ENCODE measurements around the gene MEIS1.

The MEIS1 gene

DNA sequence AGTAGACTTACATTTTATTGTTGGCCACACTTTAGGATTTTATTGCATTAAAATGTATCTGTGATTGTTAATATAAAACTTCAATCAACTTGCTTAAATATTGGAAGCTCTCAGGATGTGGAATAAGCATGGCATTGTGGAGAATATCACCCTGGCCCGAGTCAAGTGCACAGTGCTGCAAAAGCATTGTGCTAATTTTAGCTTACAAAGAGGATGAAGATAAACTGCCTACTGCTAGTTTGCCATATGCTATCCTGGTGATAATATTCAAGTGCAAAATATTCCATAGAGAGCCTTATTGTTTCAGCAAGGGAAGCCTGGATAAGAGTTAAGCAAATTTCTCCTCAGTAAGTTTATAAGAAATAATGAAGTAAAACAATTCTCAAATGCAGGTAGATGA is 54.5 kb downstream of the MEIS1 start:
- Histone ChIP-seq H3K9me3 (ENCODE audit: control insufficient read depth, insufficient read depth, low read length) (no peaks in the 10 kb centered on the region), H3K27me3 (ENCODE audit: control insufficient read depth, insufficient read depth, low read length) (no peaks in the 10 kb centered on the region), H3K36me3 (ENCODE audit: control insufficient read depth, insufficient read depth, low read length) (no peaks in the 10 kb centered on the region), H3K4me1 (ENCODE audit: control insufficient read depth, insufficient read depth, low read length) (peaks cover 16% of the 10 kb centered on the region), H3K4me3 (ENCODE audit: low read depth, low read length) (no peak overlapping the region), H3K9ac (ENCODE audit: low read depth, low read length) (no peak overlapping the region)

GRCh38 chr2:66490588-66491001 is 55.7 kb downstream of the MEIS1 start:
- Histone ChIP-seq H3K4me3 (ENCODE audit: low read depth, low read length) (no peak overlapping the region), H3K4me1 (ENCODE audit: control insufficient read depth, insufficient read depth, low read length) (peaks cover 17% of the 10 kb centered on the region), H3K9ac (ENCODE audit: low read depth, low read length) (no peak overlapping the region), H3K36me3 (ENCODE audit: control insufficient read depth, insufficient read depth, low read length) (no peaks in the 10 kb centered on the region), H3K9me3 (ENCODE audit: control insufficient read depth, insufficient read depth, low read length) (no peaks in the 10 kb centered on the region), H3K27me3 (ENCODE audit: control insufficient read depth, insufficient read depth, low read length) (no peaks in the 10 kb centered on the region)

DNA sequence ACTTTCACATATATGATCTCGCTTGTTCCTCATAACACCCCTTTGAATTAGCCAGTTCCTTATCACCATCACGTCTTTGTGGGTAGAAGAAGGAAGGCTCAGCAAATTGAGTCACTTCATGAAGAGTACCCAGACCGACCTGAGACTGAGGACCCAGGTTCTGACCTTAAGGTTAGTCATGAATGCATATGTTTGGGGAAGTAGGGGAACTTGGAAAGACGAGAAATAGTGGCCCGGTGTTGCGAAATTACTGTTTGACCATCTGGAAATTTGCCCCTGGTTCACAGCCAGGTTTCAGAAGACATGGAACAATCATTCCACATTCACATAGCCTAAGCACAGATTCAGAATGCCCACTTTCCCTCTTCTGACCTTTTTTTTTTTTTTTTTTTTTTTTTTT is 59.8 kb downstream of the MEIS1 start:
- no peaks in the 10 kb centered on the region for H3K27me3 ChIP-seq (ENCODE audit: control insufficient read depth, insufficient read depth, low read length)
- peaks cover 28% of the 10 kb centered on the region for H3K4me1 ChIP-seq (ENCODE audit: control insufficient read depth, insufficient read depth, low read length)
- H3K9me3 ChIP-seq (ENCODE audit: control insufficient read depth, insufficient read depth, low read length): no peaks in the 10 kb centered on the region
- no peak overlapping the region for H3K9ac ChIP-seq (ENCODE audit: low read depth, low read length)
- no peak overlapping the region for H3K4me3 ChIP-seq (ENCODE audit: low read depth, low read length)
- H3K36me3 ChIP-seq (ENCODE audit: control insufficient read depth, insufficient read depth, low read length): no peaks in the 10 kb centered on the region

DNA sequence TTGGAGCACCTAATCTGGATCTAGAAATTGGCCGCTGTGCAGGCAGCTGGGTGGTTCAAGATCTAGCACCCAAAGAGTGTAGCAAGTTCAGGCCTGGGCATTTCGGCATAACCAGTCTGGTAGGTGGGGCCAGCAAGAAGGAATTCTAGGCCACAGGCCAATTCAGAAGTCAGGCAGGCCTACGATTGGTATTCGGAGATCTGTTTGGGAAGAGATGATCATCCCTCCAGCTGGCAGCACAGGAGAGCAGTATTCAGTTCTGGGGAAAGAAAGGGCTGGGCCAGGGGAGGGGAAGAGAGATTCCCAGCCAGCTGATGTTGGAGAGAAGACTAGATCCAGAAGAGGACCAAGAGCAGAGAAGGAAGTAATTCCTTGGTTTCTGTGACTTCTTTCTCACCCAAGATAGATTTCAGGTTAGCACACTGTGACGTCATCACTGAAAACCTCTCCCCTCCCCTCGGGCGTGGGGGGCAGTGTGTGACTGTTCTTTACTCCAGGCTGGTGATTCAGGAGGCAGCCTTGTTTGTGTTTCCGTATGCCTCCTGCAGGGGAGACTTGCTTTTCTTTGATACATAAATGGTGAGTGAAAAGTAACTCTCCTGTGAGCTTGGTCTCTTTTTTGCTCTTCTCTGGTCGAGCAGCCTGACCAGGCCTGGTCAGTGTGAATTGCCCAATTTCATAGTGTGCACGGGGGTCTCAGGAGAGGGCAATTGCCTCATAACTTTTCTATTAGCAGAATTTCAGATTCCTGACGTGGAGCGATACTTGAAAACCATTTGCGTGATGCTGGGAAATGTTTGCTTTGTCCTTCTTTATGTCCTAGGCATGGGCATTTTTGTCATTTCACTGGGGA is 61.1 kb downstream of the MEIS1 start:
- Histone ChIP-seq H3K9me3 (ENCODE audit: control insufficient read depth, insufficient read depth, low read length) (no peaks in the 10 kb centered on the region), H3K4me3 (ENCODE audit: low read depth, low read length) (no peak overlapping the region), H3K9ac (ENCODE audit: low read depth, low read length) (no peak overlapping the region), H3K36me3 (ENCODE audit: control insufficient read depth, insufficient read depth, low read length) (no peaks in the 10 kb centered on the region), H3K4me1 (ENCODE audit: control insufficient read depth, insufficient read depth, low read length) (peaks cover 20% of the 10 kb centered on the region), H3K27me3 (ENCODE audit: control insufficient read depth, insufficient read depth, low read length) (no peaks in the 10 kb centered on the region)

DNA sequence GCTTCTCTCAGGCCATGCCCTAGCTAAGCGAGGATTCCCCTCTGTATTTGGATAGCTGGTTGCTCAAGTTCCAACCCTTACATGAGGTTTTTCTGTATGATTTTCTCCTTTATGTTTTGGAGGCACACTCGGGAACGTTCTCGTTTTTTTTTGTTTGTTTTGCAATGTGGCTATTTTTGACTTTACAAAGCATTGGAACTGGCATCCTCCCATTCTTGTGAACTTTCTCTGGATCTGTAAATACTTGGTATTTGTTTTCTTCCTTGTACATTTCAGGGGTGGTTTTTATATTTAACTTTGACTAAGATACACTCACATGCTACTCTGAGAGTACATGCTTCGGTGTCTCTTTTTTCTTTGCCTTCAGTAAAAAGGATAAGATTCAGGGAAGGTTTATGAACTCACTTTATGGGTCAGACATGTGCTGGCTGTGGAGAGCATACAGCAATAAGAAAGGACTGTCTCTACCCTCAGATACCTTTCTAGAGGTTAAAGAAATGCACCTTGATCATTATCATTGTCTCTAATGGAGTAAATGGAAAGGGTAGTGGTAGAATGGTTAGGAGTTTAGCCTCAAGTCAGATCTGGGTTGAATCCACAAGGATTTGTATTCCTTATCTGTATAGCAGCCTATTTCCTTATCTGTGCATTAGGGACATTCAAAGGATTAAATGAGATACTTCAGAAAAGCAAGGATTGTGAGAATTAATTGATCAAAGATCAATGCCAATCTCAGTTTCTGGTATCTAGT is 61.9 kb downstream of the MEIS1 start:
- H3K9ac ChIP-seq (ENCODE audit: low read depth, low read length): no peak overlapping the region

DNA sequence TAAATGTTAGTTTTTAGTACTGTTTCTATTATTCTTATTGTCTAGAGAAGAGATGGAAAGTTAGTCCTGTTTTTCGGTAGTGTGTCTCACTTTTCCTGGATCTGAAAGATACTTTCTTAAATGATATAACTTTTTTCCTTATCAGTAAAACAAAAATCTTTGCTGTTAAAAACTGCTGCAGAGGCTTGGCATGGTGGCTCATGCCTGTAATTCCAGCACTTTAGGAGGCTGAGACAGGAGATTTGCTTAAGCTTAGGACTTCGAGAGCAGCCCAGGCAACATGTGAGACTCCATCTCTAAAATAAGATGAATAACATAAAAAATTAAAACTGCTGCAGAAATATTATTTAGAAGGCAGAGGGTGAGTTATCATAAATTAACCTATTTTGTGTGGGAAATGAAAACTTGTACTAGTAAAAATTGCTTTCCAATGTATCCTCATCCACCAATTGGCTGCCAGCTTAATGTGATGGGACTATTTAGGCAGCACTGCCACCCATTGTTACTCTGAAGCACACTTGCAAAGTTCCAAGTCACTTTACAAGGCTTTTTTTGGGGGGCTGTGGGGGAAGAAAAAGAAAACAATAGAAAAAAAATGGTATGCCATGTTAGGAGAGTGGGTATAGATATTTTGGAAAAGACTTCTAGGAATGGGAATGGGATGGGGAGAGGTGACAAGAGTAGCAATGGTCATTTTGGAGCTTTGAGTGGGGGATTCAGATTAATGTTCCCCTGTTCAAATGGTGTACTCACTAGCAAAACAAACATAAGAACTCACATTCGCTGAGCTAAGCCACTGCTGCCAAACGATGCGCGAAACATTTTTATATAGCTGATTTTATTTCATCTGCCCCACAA is 62.7 kb downstream of the MEIS1 start:
- peaks cover 20% of the 10 kb centered on the region for H3K4me1 ChIP-seq (ENCODE audit: control insufficient read depth, insufficient read depth, low read length)
- H3K27me3 ChIP-seq (ENCODE audit: control insufficient read depth, insufficient read depth, low read length): no peaks in the 10 kb centered on the region
- H3K9me3 ChIP-seq (ENCODE audit: control insufficient read depth, insufficient read depth, low read length): no peaks in the 10 kb centered on the region
- H3K4me3 ChIP-seq (ENCODE audit: low read depth, low read length): no peak overlapping the region
- no peaks in the 10 kb centered on the region for H3K36me3 ChIP-seq (ENCODE audit: control insufficient read depth, insufficient read depth, low read length)
- H3K9ac ChIP-seq (ENCODE audit: low read depth, low read length): no peak overlapping the region

More for the DNA sequence above, 61.9 kb downstream of the MEIS1 start:
- H3K27me3 ChIP-seq (ENCODE audit: control insufficient read depth, insufficient read depth, low read length): no peaks in the 10 kb centered on the region
- no peaks in the 10 kb centered on the region for H3K36me3 ChIP-seq (ENCODE audit: control insufficient read depth, insufficient read depth, low read length)
- peaks cover 20% of the 10 kb centered on the region for H3K4me1 ChIP-seq (ENCODE audit: control insufficient read depth, insufficient read depth, low read length)
- H3K9me3 ChIP-seq (ENCODE audit: control insufficient read depth, insufficient read depth, low read length): no peaks in the 10 kb centered on the region
- H3K4me3 ChIP-seq (ENCODE audit: low read depth, low read length): no peak overlapping the region

GRCh38 chr2:66498289-66498975 is 63.5 kb downstream of the MEIS1 start:
- Histone ChIP-seq H3K4me3 (ENCODE audit: low read depth, low read length) (no peak overlapping the region), H3K9ac (ENCODE audit: low read depth, low read length) (no peak overlapping the region), H3K36me3 (ENCODE audit: control insufficient read depth, insufficient read depth, low read length) (no peaks in the 10 kb centered on the region), H3K4me1 (ENCODE audit: control insufficient read depth, insufficient read depth, low read length) (peaks cover 20% of the 10 kb centered on the region), H3K9me3 (ENCODE audit: control insufficient read depth, insufficient read depth, low read length) (no peaks in the 10 kb centered on the region), H3K27me3 (ENCODE audit: control insufficient read depth, insufficient read depth, low read length) (no peaks in the 10 kb centered on the region)

DNA sequence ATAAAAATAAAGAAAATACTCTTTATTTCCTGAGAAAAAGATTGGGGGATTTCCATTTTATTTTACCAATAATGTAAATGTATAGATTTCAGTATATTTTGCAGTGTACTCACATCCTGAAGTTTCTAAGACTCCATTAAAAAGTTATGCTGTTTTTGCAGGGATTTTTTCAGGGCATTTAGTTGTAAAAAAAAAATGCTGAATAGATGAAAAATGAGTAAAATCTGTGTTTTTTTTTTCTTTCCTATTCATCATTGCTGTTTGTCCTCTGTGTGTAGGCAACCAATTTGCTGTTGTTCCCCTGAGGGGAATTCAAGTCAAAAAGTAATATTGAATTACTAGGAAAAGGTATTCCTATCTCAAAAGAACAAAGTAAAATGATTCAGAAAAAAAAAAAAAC is 66.3 kb downstream of the MEIS1 start:
- Histone ChIP-seq H3K9me3 (ENCODE audit: control insufficient read depth, insufficient read depth, low read length) (no peaks in the 10 kb centered on the region), H3K27me3 (ENCODE audit: control insufficient read depth, insufficient read depth, low read length) (no peaks in the 10 kb centered on the region), H3K36me3 (ENCODE audit: control insufficient read depth, insufficient read depth, low read length) (no peaks in the 10 kb centered on the region)

DNA sequence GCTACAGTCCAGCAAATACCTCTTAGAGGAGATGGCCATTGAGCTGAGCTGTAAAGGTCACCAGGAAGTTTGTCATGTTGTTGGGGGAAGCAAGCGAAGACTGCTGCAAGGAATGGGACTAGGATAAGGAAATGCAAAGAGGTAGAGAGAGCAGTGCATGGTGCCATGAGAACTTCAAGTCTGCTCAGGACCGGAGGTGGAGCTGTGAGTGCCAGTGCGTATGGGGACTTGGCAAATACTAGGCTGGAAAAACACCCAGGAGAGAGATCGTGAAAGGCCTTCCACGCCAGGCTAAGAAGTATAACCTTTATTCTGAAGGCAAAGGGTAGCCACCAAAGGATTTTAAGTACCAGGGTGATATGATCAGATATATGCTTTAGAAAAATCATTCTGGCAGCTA is 71.3 kb downstream of the MEIS1 start:
- Histone ChIP-seq H3K27me3 (ENCODE audit: control insufficient read depth, insufficient read depth, low read length) (no peaks in the 10 kb centered on the region), H3K9ac (ENCODE audit: low read depth, low read length) (no peak overlapping the region), H3K36me3 (ENCODE audit: control insufficient read depth, insufficient read depth, low read length) (no peaks in the 10 kb centered on the region), H3K9me3 (ENCODE audit: control insufficient read depth, insufficient read depth, low read length) (no peaks in the 10 kb centered on the region), H3K4me1 (ENCODE audit: control insufficient read depth, insufficient read depth, low read length) (peaks cover 36% of the 10 kb centered on the region), H3K4me3 (ENCODE audit: low read depth, low read length) (no peak overlapping the region)

More for the DNA sequence above, 66.3 kb downstream of the MEIS1 start:
- peaks cover 15% of the 10 kb centered on the region for H3K4me1 ChIP-seq (ENCODE audit: control insufficient read depth, insufficient read depth, low read length)
- no peak overlapping the region for H3K4me3 ChIP-seq (ENCODE audit: low read depth, low read length)
- H3K9ac ChIP-seq (ENCODE audit: low read depth, low read length): no peak overlapping the region

GRCh38 chr2:66507673-66508201 is 72.8 kb downstream of the MEIS1 start:
- no peaks in the 10 kb centered on the region for H3K36me3 ChIP-seq (ENCODE audit: control insufficient read depth, insufficient read depth, low read length)
- no peaks in the 10 kb centered on the region for H3K9me3 ChIP-seq (ENCODE audit: control insufficient read depth, insufficient read depth, low read length)
- no peaks in the 10 kb centered on the region for H3K27me3 ChIP-seq (ENCODE audit: control insufficient read depth, insufficient read depth, low read length)
- peaks cover 36% of the 10 kb centered on the region for H3K4me1 ChIP-seq (ENCODE audit: control insufficient read depth, insufficient read depth, low read length)
- no peak overlapping the region for H3K9ac ChIP-seq (ENCODE audit: low read depth, low read length)
- no peak overlapping the region for H3K4me3 ChIP-seq (ENCODE audit: low read depth, low read length)

All from iPS-15b (cell line).